OCI-M2 (cell line): Measurements from ENCODE around the gene APOL6.

Experiments used
- DNase-seq: peaks from one replicate; lab custom pipeline; 2025; ENCODE audit not compliant: unreplicated experiment; lab: John Stamatoyannopoulos, UW

The APOL6 gene

DNA sequence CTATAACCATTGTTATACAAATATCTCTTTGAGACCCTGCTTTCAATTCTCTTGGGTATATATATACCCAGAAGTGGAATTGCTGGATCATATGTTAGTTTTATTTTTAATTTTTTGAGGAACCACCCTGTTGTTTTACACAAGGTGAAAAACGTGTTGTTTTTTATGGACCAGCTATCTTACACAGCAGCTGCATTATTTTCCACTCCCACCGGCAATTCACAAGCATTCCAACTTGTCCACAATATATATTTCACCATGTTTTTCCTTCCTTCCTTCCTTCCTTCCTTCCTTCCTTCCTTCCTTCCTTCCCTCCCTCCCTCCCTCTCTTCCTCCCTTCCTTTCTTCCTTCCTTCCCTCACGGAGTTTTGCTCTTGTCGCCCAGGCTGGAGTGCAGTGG lies 63.1 kb downstream of the APOL6 start:
- DNase-seq: no peak

DNA sequence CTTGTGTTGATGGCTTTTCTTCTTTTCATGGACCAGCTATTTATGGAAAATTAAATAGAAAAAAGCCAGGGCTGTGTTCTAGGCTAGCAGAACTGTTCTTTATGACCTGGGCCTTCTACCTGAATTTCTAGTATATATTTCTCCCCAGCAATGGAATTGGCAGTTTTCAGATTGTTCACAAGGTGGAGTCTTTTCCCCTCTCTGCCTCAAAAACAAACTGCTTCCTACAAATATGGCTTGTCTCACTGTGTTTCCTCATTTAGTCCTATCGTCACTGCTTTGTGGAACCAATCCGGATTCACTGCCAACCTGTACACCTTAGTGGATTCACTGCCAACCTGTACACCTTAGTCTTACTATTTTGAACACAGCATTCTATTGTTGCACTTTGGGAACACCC lies 64.4 kb downstream of the APOL6 start:
- no peak for DNase-seq

DNA sequence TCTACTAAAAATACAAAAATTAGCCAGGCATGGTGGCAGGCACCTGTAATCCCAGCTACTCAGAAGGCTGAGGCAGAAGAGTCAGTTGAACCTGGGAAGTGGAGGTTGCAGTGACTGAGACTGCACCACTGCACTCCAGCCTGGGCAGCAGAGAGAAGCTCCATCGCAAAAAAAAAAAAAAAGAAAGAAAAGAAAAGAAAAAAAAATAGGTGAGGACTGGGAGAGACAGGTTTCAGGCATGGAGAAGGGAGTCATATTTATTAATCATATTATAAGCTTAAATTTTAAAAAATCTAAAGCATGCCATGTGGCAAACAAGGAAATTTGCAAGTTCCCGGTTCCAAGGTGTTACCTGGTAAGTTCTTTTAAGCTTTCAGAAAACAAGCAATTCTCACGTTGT lies 69.3 kb downstream of the APOL6 start, which contains the start of gene APOL5:
TSS of gene APOL5 (plus strand) at position 301 of the 400 bp plus-strand sequence. CDS start at position 301, 0 bp downstream.
- DNase-seq: no peak
